ENCODE results near the gene RGS11.

RGS11 gene

GRCh38 chr16:296276-296675 is 20.5 kb upstream of the RGS11 start:
- no peak for DNase-seq

GRCh38 chr16:293043-293775 is 17.5 kb upstream of the RGS11 start:
- no peak for DNase-seq

- no peak for DNase-seq
These were observed 15.8 kb upstream of the RGS11 start for GRCh38 chr16:291539-291938.

GRCh38 chr16:290681-291405 is 15.1 kb upstream of the RGS11 start:
- DNase-seq: no peak

GRCh38 chr16:290015-290680 is 14.4 kb upstream of the RGS11 start:
- no peak for DNase-seq

- no peak for DNase-seq
These were observed 13.8 kb upstream of the RGS11 start for GRCh38 chr16:289395-289997.

GRCh38 chr16:287981-288920 is 12.5 kb upstream of the RGS11 start:
- no peak for DNase-seq

GRCh38 chr16:287298-287811 is 11.6 kb upstream of the RGS11 start:
- DNase-seq: no peak

GRCh38 chr16:286491-287297 is 10.9 kb upstream of the RGS11 start:
- DNase-seq: no peak

- DNase-seq: no peak
These were observed 9.7 kb upstream of the RGS11 start for GRCh38 chr16:285146-286055.

- no peak for DNase-seq
These were observed 8.7 kb upstream of the RGS11 start for GRCh38 chr16:284204-285120.

GRCh38 chr16:283033-283805 is 7.5 kb upstream of the RGS11 start, which contains the start of gene PDIA2:
PDIA2 (plus strand) TSS chr16:283164; CDS start chr16:283170, 6 bp downstream.
- no peak for DNase-seq

- DNase-seq: no peak
These were observed 6.7 kb upstream of the RGS11 start for GRCh38 chr16:282491-282890.

- no peak for DNase-seq
These were observed 6.0 kb upstream of the RGS11 start for GRCh38 chr16:281660-282255.

- DNase-seq: no peak
These were observed 5.4 kb upstream of the RGS11 start for GRCh38 chr16:280991-281659.

- no peak for DNase-seq
These were observed 4.8 kb upstream of the RGS11 start, which contains the start of gene ARHGDIG for GRCh38 chr16:280552-280951. ARHGDIG (plus strand) TSS chr16:280591; CDS start chr16:280681, 90 bp downstream.

- no peak for DNase-seq
These were observed 4.3 kb upstream of the RGS11 start for GRCh38 chr16:280005-280460.

Data from activated T-cell treated with anti-CD3 and anti-CD28 coated beads, Interleukin-2, amount 50 U/mL, for 1 hour (primary cell).